Transverse colon (tissue), 4 donors: Measurements from ENCODE around the gene MAL. TPM values are rescaled to one million over a fixed set of nuclear protein-coding genes. Genes with fewer than 3 reads are reported as not detected.

Experiments used
- DNase-seq: peaks from one replicate; pipeline ENCODE4 v3.0.0-alpha.2; 2019
- H3K27ac ChIP-seq, 4 donors: fragments of 200-600 bp; sonication (generic); 2 replicates each; pipeline ENCODE4 v1.5.1; 2016 to 2018; ENCODE audit warnings: inconsistent platforms in 4 of 4
- H3K27me3 ChIP-seq: fragments of 200-600 bp; sonication (generic); 2 replicates; pipeline ENCODE4 v1.5.1; 2017; ENCODE audit warnings: inconsistent platforms
- H3K36me3 ChIP-seq, 4 donors: fragments of 200-600 bp; sonication (generic); 2 replicates each; pipeline ENCODE4 v1.5.1; 2017 to 2019; ENCODE audit warnings: inconsistent platforms in 4 of 4
- H3K4me1 ChIP-seq, 4 donors: fragments of 200-600 bp; sonication (generic); 2 replicates each; pipeline ENCODE4 v1.5.1; 2017 to 2020; ENCODE audit warnings: inconsistent platforms in 4 of 4
- H3K4me3 ChIP-seq, 4 donors: fragments of 200-600 bp; sonication (generic); 1 replicate in 1 of 4; 2 replicates in 3 of 4; pipeline versions ENCODE4 v1.5.1 to v1.6.1; 2017 to 2019; ENCODE audit warnings: inconsistent platforms in 4 of 4
- H3K9me3 ChIP-seq, 2 donors: fragments of 200-600 bp; sonication (generic); 2 replicates each; pipeline ENCODE4 v1.5.1; 2017 to 2019; ENCODE audit warnings: inconsistent platforms in 2 of 2
- CTCF ChIP-seq, 5 experiments: fragments of 200-600 bp in 3 of 5; fragments of 450-650 bp in 2 of 5; sonication (generic) in 3 of 5; IDR thresholded peaks; 1 replicate in 2 of 5; 2 replicates in 3 of 5; pipeline ENCODE4 v1.5.1; 2016 to 2017; ENCODE audit warnings: antibody characterized with exemption in 5 of 5, inconsistent platforms in 3 of 5, mild to moderate bottlenecking in 2 of 5, moderate library complexity in 1 of 5
- EP300 ChIP-seq: sonication (generic); formaldehyde crosslinking; IDR thresholded peaks from one replicate; pipeline ENCODE4 v1.6.1; 2017; ENCODE audit warnings: antibody characterized with exemption, low read depth
- POLR2A ChIP-seq: fragments of 450-650 bp; IDR thresholded peaks from one replicate; pipeline ENCODE4 v1.6.1; 2016; ENCODE audit warnings: antibody characterized with exemption, mild to moderate bottlenecking, moderate library complexity
- POLR2AphosphoS5 ChIP-seq, 3 donors: sonication (generic); formaldehyde crosslinking; IDR thresholded peaks; one replicate each; pipeline ENCODE4 v1.6.1; 2016; ENCODE audit warnings: antibody characterized with exemption in 3 of 3
- WGBS, 2 donors: methylation state at CpG; one replicate each; pipeline ENCODE4 v1.1.5; 2018; ENCODE audit warnings: low coverage in 1 of 2; 5-methylcytosine and 5-hydroxymethylcytosine counted together
- in situ Hi-C, 4 donors: fragments of 200-750 bp; cut with MboI; loops; one replicate each; pipeline versions ENCODE4 v1.15.0 to v1.15.1; 2017; ENCODE audit warnings: low sequenced_read_pairs in 3 of 4, low pct_ligation_motif_present in 1 of 4, low pct_unique_long_range_greater_than_20kb in 1 of 4
- intact Hi-C: fragments of 100-400 bp; cut with DNase I; formaldehyde crosslinking; loops from one replicate; pipeline ENCODE4 v1.15.1; 2023; ENCODE audit warnings: low total_unique reads
- total RNA-seq, 4 donors: library from RNA; depleted of rRNA; stranded (reverse); fragments of >200 nt; gene quantifications; one replicate each; pipeline ENCODE4 v1.1.0, GENCODE V29; 2016

MAL gene
- total RNA-seq, 4 donors from 2014 or later: 3.7 to 14.3 (median 5.1) TPM

- Histone ChIP-seq H3K27me3 (peaks cover 11% of the 10 kb centered on the region), H3K4me1 (no peaks in the 10 kb centered on the region), H3K36me3 (no peaks in the 10 kb centered on the region), H3K9me3 (no peaks in the 10 kb centered on the region), H3K27ac (no peak overlapping the region), H3K4me3 (no peak overlapping the region)
- TF ChIP-seq POLR2A (no peak), CTCF (IDR thresholded peaks at IDR 0.05) (no peak), POLR2AphosphoS5 (IDR thresholded peaks at IDR 0.05) (no peak), EP300 (no peak)
- WGBS, 2 donors: 91% methylated on average over 15 of the region's 15 CpGs; no CpG with 5 or more reads in 1 of the 2 donors
- no peak for DNase-seq
- intact Hi-C loops: no loop called here
- in situ Hi-C loops: no loop called here
Measured at GRCh38 chr2:94980406-94980805, 45.1 kb upstream of the MAL start.

GRCh38 chr2:94982156-94982555 is 43.4 kb upstream of the MAL start:
- Histone ChIP-seq H3K4me1 (no peaks in the 10 kb centered on the region), H3K4me3 (no peak overlapping the region), H3K36me3 (no peaks in the 10 kb centered on the region), H3K27me3 (peaks cover 15% of the 10 kb centered on the region), H3K27ac (no peak overlapping the region), H3K9me3 (no peaks in the 10 kb centered on the region)
- no peak for TF ChIP-seq EP300
- TF ChIP-seq POLR2A: no peak
- no peak for TF ChIP-seq POLR2AphosphoS5 (IDR thresholded peaks at IDR 0.05)
- TF ChIP-seq CTCF (IDR thresholded peaks at IDR 0.05): no peak
- DNase-seq: no peak
- 68 to 73% methylated on average over 1 to 6 of the region's 6 CpGs for whole genome bisulfite sequencing, 2 donors
- in situ Hi-C loops: no loop called here
- intact Hi-C loops: no loop called here

- H3K27ac ChIP-seq: no peak overlapping the region
- intact Hi-C loops: no loop called here
- H3K36me3 ChIP-seq: no peaks in the 10 kb centered on the region
- no peaks in the 10 kb centered on the region for H3K4me1 ChIP-seq
- 27 to 29% methylated on average over 2 to 3 of the region's 3 CpGs for WGBS, 2 donors
- no peaks in the 10 kb centered on the region for H3K9me3 ChIP-seq
- no peak for DNase-seq
- in situ Hi-C loops: no loop called here
- H3K4me3 ChIP-seq: no peak overlapping the region
- peaks cover 15% of the 10 kb centered on the region for H3K27me3 ChIP-seq
- no peak for TF ChIP-seq CTCF (IDR thresholded peaks at IDR 0.05)
- TF ChIP-seq POLR2A: no peak
- no peak for TF ChIP-seq POLR2AphosphoS5 (IDR thresholded peaks at IDR 0.05)
- TF ChIP-seq EP300: no peak
Measured at GRCh38 chr2:94982675-94983074, 42.8 kb upstream of the MAL start.

GRCh38 chr2:94984964-94985575 is 40.4 kb upstream of the MAL start:
- Histone ChIP-seq H3K9me3 (no peaks in the 10 kb centered on the region), H3K4me3 (no peak overlapping the region), H3K27ac (no peak overlapping the region), H3K4me1 (no peaks in the 10 kb centered on the region), H3K27me3 (peaks cover 8% of the 10 kb centered on the region), H3K36me3 (no peaks in the 10 kb centered on the region)
- TF ChIP-seq POLR2A: no peak
- no peak for DNase-seq
- WGBS, 2 donors: 20 to 64% methylated on average over 3 to 9 of the region's 9 CpGs
- intact Hi-C loops: no loop called here
- in situ Hi-C loops: no loop called here

- intact Hi-C loops: no loop called here
- no peak for DNase-seq
- Histone ChIP-seq H3K27ac (no peak overlapping the region), H3K27me3 (peaks cover 8% of the 10 kb centered on the region), H3K9me3 (no peaks in the 10 kb centered on the region), H3K36me3 (no peaks in the 10 kb centered on the region), H3K4me3 (no peak overlapping the region), H3K4me1 (no peaks in the 10 kb centered on the region)
- WGBS, 2 donors: 14 to 82% methylated on average over 1 to 5 of the region's 5 CpGs
- in situ Hi-C loops: no loop called here
- no peak for TF ChIP-seq EP300
- TF ChIP-seq CTCF (IDR thresholded peaks at IDR 0.05): no peak
- no peak for TF ChIP-seq POLR2A
- no peak for TF ChIP-seq POLR2AphosphoS5 (IDR thresholded peaks at IDR 0.05)
Measured at GRCh38 chr2:94985636-94986035, 39.9 kb upstream of the MAL start.
